Motor neuron (in vitro differentiated cells): ENCODE results near the gene SLC44A4. TPM values are rescaled to one million over a fixed set of nuclear protein-coding genes. Genes with fewer than 3 reads are reported as not detected.
A peak's percentile ranks its signal among the peaks of the same experiment; 100 is the strongest.
"Not testable (repeated sequence)": the region's sequence is repeated elsewhere in the genome, so short reads cannot be mapped to it uniquely, and the experiment has no call there.

Source experiments
- ATAC-seq, 8 experiments: fragments of 200-7000 bp; cut with Tn5 transposase; replicated peaks in 6 of 8; 2 replicates each; pipeline ENCODE4 v1.8.0; 2021; ENCODE audit warnings: mild to moderate bottlenecking in 8 of 8, moderate library complexity in 8 of 8
- H3K27ac ChIP-seq, 2 donors: fragments of 250-450 bp; sonication (Bioruptor Pico); 2 replicates each; pipeline ENCODE4 v1.9.0; 2021; ENCODE audit warnings: antibody characterized with exemption in 2 of 2, mild to moderate bottlenecking in 2 of 2, moderate library complexity in 1 of 2
- H3K4me1 ChIP-seq, 2 donors: fragments of 250-450 bp; sonication (Bioruptor Pico); replicated peaks in 1 of 2; 2 replicates each; pipeline ENCODE4 v1.6.1; 2021; ENCODE audit warnings: antibody characterized with exemption in 2 of 2, mild to moderate bottlenecking in 2 of 2, moderate library complexity in 1 of 2
- H3K4me3 ChIP-seq, 5 donors: fragments of 250-450 bp; sonication (Bioruptor Pico); 2 replicates each; pipeline ENCODE4 v1.9.0; 2021; ENCODE audit warnings: antibody characterized with exemption in 5 of 5, mild to moderate bottlenecking in 5 of 5, moderate library complexity in 4 of 5
- WGBS, 10 experiments: fragments of 450-650 bp; shearing (Covaris generic); methylation state at CpG; one replicate each; pipeline ENCODE4 v1.0.0; 2022; 5-methylcytosine and 5-hydroxymethylcytosine counted together
- in situ Hi-C, 9 experiments: fragments of 400-800 bp; cut with MboI; loops; one replicate each; pipeline ENCODE4 v1.15.0; 2021; ENCODE audit warnings: low sequenced_read_pairs in 9 of 9, low pct_unique_long_range_greater_than_20kb in 2 of 9; ENCODE audit not compliant: unreplicated experiment in 9 of 9
- total RNA-seq, 8 experiments: library from RNA; unstranded; fragments of 300-600 nt; gene quantifications; 2 replicates each; pipeline versions ENCODE4 v1.2.3 to v1.2.4, GENCODE V29; 2022

SLC44A4 gene
- total RNA-seq, 8 experiments from 2014 or later = 0.07 to 1.0 (median 0.41) TPM; not detected in 1

DNA sequence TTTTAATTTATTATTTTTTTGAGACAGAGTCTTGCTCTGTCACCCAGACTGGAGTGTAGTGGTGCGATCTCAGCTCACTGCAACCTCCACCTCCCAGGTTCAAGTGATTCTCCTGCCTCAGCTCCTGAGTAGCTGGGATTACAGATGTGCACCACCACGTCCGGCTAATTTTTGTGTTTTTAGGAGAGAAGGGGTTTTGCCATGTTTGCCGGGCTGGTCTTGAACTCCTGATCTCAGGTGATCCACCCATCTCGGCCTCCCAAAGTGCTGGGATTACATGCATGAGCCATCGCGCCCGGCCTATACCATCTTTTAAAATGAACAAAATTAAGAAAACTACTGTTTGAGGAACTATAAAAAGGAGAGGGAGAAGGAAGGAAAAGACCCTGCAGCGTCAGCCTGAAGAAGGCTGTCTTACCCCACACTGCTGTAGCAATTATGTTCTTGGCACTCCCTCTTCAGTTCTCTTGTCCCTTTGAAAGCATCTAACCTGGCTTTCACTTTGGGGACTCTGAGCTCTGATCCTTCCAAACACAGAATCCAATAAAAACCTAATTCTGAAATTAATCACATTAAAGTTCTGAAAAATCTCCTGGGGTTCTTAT, 55.1 kb downstream of the SLC44A4 start:
- peaks cover 26 to 35% of the 10 kb centered on the region in 2 donors for H3K4me1 ChIP-seq
- H3K4me3 ChIP-seq, in situ Hi-C loops, H3K27ac ChIP-seq, ATAC-seq: not testable (repeated sequence)
- WGBS, 10 experiments = 78 to 100% (median 92%) methylated on average over 1 to 6 of the region's 9 CpGs; no CpG with 5 or more reads in 2 of the 10 experiments

DNA sequence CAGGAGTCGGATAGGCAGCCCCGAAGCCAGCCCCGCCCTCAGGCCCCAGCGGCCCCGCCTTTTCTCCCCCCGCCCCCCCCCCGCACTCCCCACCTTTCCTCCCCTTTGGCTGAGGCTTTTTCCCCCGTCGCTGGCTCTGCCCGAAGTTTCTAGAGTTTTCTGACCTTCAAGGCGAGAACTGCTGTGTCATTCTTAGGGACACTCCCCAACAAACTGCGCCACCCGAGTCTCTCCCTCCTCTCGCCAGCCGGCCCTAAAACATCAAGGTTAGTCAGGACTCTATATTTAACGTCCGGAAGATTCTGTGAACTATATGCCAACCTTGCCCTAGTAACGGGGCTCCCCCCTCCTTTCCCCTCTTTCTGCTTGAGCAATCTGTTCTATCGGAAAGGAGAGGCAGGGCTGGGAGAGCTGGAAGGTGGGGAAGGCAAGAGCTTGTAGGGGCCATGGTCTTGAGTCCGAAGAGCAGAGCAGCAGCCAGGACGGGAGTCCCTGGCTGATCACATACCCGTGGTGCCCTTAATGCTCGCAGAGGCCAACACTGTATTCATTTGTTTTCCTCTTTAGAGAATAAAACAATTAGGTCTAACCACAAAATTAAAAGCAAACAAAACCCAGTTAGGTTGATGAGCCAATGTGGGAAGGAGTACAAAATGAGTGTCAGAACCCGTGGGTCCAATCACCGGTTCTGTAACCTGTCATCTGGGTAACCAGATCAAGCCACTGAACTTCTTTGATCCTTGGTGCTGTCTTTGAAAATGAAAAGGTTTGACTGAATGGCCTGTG, 56.6 kb downstream of the SLC44A4 start:
- Histone ChIP-seq H3K4me1 (peaks cover 28 to 48% of the 10 kb centered on the region in 2 donors), H3K27ac (peak overlapping the region; percentile 62 to 80), H3K4me3 (peak overlapping the region; percentile 32 to 48 (median 39))
- 0 to 30% (median 14%) methylated on average over 1 to 11 of the region's 25 CpGs; no CpG with 5 or more reads in 2 of the 10 experiments for WGBS, 10 experiments
- peak; percentile 4 to 39 (median 24) for ATAC-seq
- in situ Hi-C loops = no loop called here

DNA sequence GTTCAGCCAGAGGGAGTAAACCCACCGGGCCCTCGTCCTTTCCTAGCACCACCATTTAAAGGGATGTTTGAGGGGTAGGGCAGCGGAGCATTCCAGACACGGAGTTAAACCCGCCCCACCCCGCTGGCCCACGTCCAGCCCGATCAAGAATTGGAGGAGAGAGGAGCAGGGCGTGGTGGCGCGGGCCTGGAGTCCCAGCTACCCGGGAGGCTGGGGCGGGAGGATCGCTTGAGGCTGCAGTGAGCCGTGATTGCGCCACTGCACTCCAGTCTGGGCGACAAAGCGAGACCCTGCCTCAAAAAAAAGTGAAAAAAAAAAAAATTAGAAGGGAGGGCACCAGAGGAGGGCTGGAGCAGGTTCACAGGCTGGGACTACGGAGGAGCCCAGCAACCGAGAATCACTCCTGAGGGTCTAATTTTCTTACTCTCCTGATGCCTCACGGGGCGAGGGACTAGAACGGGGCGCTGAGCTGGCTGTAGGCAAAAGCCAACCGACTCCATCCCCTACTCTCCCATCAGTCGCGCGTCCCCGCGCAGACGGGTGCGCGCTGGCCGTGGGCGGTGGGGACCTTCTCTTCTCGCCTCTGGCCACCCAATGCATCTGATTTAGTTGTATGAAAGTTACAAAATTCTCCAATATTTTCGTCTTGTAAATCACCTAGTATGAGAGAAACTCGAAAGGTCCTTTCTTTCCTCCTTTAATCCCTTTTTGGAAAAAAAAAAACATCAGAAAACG, 57.3 kb downstream of the SLC44A4 start:
- peak overlapping the region; percentile 32 to 48 (median 39) for H3K4me3 ChIP-seq
- peak overlapping the region; percentile 62 to 80 for H3K27ac ChIP-seq
- 3 to 83% (median 26%) methylated on average over 2 to 17 of the region's 39 CpGs; no CpG with 5 or more reads in 1 of the 10 experiments for WGBS, 10 experiments
- H3K4me1 ChIP-seq = peaks cover 23 to 44% of the 10 kb centered on the region in 2 donors
- ATAC-seq = peak; percentile 10 to 53 (median 30)
- in situ Hi-C loops = no loop called here

DNA sequence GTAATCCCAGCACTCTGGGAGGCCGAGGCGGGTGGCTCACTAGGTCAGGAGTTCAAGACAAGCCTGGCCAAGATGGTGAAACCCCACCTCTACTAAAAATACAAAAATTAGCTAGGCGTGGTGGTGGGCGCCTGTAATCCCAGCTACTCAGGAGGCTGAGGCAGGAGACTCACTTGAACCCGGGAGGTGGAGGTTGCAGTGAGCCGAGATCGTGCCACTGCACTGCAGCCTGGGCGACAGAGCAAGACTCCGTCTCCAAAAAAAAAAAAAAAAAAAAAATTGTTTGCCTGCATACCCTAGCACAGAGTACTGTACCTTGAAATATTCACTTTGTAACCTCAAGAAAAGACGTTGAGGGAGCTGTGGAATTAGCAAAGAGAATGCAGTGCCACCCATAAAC, 58.4 kb downstream of the SLC44A4 start:
- ATAC-seq, H3K4me3 ChIP-seq, H3K27ac ChIP-seq, in situ Hi-C loops: not testable (repeated sequence)
- H3K4me1 ChIP-seq = peaks cover 15 to 37% of the 10 kb centered on the region in 2 donors
- WGBS, 10 experiments = 17 to 97% (median 90%) methylated on average over 2 to 7 of the region's 10 CpGs; no CpG with 5 or more reads in 1 of the 10 experiments

DNA sequence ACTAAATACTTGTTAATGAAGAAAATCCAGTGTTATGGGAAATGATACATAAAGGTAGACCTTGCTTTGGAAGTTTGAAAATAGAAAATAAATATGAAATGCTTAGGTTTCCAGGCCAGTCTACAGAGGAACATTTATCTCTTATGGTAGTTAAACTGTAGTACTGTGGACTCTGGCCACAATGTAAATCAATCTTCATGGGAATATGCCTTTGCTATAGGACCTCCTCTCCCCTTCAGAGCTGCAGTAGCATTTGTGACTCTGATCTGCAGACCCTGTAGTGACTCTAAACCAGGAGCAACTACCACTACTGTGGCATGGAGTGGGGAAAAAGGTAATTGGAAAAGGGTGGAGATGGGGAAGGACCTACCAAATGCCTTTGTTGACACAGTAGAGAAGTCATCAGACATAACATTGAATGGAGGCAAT, 58.9 kb downstream of the SLC44A4 start:
- no peak for ATAC-seq
- in situ Hi-C loops = no loop called here
- peak overlapping the region in 1 of 5 donors; percentile 5 for H3K4me3 ChIP-seq
- H3K4me1 ChIP-seq = peaks cover 15 to 37% of the 10 kb centered on the region in 2 donors
- no peak overlapping the region for H3K27ac ChIP-seq

DNA sequence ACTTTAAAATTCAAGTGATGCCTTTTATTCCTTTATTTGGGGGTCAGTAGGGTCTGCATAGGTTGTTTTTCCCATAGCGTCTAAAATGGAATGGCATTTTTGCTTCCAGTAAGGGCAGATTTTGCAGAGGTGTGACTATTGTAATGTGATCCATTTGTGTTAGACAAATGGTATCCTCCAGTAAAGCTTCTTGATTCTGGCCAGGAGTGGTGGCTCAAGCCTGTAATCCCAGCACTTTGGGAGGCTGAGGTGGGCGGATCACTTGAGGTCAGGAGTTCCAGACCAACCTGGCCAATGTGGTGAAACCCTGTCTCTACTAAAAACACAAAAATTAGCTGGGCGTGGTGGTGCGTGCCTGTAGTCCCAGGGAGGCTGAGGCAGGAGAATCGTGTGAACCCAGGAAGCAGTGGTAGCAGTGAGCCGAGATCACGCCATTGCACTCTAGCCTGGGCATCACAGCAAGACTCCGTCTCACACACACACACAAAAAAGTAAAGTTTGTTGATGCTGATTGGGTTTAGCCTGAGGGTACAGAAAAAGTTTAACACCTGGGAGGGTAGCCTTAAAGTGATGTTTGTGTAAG, 60.8 kb downstream of the SLC44A4 start:
- ATAC-seq = not testable (repeated sequence)
- peak overlapping the region in 4 of 5 donors; percentile 9 to 27 (median 20) for H3K4me3 ChIP-seq
- 0 to 100% (median 13%) methylated on average over 1 to 7 of the region's 8 CpGs; no CpG with 5 or more reads in 3 of the 10 experiments for WGBS, 10 experiments

DNA sequence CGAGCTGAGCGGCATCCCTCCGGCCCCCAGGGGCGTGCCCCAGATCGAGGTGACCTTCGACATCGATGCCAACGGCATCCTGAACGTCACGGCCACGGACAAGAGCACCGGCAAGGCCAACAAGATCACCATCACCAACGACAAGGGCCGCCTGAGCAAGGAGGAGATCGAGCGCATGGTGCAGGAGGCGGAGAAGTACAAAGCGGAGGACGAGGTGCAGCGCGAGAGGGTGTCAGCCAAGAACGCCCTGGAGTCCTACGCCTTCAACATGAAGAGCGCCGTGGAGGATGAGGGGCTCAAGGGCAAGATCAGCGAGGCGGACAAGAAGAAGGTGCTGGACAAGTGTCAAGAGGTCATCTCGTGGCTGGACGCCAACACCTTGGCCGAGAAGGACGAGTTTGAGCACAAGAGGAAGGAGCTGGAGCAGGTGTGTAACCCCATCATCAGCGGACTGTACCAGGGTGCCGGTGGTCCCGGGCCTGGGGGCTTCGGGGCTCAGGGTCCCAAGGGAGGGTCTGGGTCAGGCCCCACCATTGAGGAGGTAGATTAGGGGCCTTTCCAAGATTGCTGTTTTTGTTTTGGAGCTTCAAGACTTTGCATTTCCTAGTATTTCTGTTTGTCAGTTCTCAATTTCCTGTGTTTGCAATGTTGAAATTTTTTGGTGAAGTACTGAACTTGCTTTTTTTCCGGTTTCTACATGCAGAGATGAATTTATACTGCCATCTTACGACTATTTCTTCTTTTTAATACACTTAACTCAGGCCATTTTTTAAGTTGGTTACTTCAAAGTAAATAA, 61.5 kb downstream of the SLC44A4 start:
- in situ Hi-C loops = not testable (repeated sequence)

More for the DNA sequence above, 60.8 kb downstream of the SLC44A4 start:
- in situ Hi-C loops, H3K27ac ChIP-seq: not testable (repeated sequence)
- H3K4me1 ChIP-seq = peaks cover 22 to 50% of the 10 kb centered on the region in 2 donors

DNA sequence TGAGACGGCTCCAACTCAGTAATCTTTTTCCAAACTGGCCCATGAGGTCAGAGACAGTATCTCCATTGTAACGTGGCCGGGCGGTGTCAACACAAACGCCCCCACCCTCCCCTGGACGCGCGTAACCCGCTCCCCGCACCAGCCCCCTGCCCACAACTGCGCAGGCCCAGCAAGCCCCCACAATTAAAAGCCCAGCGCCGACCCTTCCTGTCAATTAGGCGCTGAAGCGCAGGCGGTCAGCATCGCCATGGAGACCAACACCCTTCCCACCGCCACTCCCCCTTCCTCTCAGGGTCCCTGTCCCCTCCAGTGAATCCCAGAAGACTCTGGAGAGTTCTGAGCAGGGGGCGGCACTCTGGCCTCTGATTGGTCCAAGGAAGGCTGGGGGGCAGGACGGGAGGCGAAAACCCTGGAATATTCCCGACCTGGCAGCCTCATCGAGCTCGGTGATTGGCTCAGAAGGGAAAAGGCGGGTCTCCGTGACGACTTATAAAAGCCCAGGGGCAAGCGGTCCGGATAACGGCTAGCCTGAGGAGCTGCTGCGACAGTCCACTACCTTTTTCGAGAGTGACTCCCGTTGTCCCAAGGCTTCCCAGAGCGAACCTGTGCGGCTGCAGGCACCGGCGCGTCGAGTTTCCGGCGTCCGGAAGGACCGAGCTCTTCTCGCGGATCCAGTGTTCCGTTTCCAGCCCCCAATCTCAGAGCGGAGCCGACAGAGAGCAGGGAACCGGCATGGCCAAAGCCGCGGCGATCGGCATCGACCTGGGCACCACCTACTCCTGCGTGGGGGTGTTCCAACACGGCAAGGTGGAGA, 63.6 kb downstream of the SLC44A4 start, which contains the start of the genes HSPA1A and HSPA1L:
Gene HSPA1A, plus strand, starts transcription at position 519 of the 814 bp plus-strand sequence. Its CDS starts 214 bp downstream, at position 733.
Gene HSPA1L, minus strand, starts transcription at position 259 of the 814 bp plus-strand sequence. CDS start 3,311 bp downstream, outside the sequence.
- peak; percentile 54 to 83 (median 76) for ATAC-seq
- peak within 1 kb of the TSS; percentile 83 to 92 for H3K27ac ChIP-seq
- WGBS, 10 experiments = 0% methylated on average over 2 of the region's 56 CpGs; no CpG with 5 or more reads in 9 of the 10 experiments
- peaks cover 10 to 38% of the 10 kb centered on the region in 2 donors for H3K4me1 ChIP-seq
- H3K4me3 ChIP-seq = peak within 1 kb of the TSS; percentile 41 to 57 (median 50)
- in situ Hi-C loops = no loop called here

More for the DNA sequence above, 61.5 kb downstream of the SLC44A4 start:
- WGBS, 10 experiments = 0 to 100% (median 20%) methylated on average over 1 to 2 of the region's 37 CpGs; no CpG with 5 or more reads in 3 of the 10 experiments
- Histone ChIP-seq H3K4me3 (peak overlapping the region in 4 of 5 donors; percentile 9 to 27 (median 20)), H3K4me1 (peaks cover 18 to 47% of the 10 kb centered on the region in 2 donors)
- ATAC-seq = peak in 3 of 8 experiments; percentile 0 to 17 (median 5)
- not testable (repeated sequence) for H3K27ac ChIP-seq

DNA sequence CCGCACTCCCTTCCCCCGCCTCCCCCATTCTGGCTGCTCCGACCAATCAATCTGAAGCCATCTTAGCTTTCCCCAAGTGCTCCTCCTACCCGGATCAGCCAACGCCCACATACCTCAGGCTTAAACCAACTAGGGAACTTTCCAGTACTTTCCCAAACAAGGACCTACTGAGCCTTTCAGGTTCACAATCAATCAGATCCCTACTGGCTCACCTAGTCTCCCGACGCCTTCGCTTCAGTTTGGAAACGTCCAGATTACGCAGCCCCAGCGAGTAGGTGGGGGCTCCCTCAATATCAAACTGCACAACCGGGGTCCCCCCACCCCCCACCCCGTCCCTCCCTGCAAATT, 64.1 kb downstream of the SLC44A4 start:
- ATAC-seq = peak; percentile 13 to 69 (median 46)
- Histone ChIP-seq H3K4me3 (peak overlapping the region; percentile 41 to 57 (median 50)), H3K4me1 (peaks cover 10 to 33% of the 10 kb centered on the region in 2 donors), H3K27ac (peak overlapping the region; percentile 83 to 92)
- 0% methylated on average over 3 of the region's 13 CpGs; no CpG with 5 or more reads in 9 of the 10 experiments for WGBS, 10 experiments
- in situ Hi-C loops = no loop called here

DNA sequence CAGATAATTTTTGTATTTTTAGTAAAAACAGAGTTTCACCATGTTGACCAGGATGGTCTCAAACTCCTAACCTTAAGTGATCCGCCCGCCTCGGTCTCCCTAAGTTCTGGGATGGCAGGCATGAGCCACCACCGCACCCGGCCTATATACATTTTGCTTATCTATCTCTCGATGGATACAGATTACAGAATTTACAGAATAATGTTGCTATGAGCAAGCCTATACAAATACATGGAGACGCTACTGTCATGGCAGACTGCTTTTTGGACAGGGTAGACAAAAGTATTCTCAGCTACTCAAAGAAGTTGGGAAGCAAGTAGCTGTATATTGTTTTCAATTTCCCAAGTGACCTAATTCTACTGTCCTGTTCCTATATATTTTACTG, 65.3 kb downstream of the SLC44A4 start:
- 83 to 100% (median 99%) methylated on average over 1 to 7 of the region's 7 CpGs; no CpG with 5 or more reads in 4 of the 10 experiments for WGBS, 10 experiments
- H3K4me1 ChIP-seq = peaks cover 10 to 23% of the 10 kb centered on the region in 2 donors
- in situ Hi-C loops = no loop called here
- peak overlapping the region in 3 of 5 donors; percentile 44 to 56 (median 50) for H3K4me3 ChIP-seq
- no peak for ATAC-seq
- H3K27ac ChIP-seq = peak overlapping the region; percentile 83 to 92
